Fibroblast of lung (primary cell): Measurements from ENCODE around the gene CRLF1.

Experiments used
- CTCF ChIP-seq, 2 donors: IDR thresholded peaks in 1 of 2; conservative IDR thresholded peaks in 1 of 2; 1 replicate in 1 of 2; 2 replicates in 1 of 2; pipeline ENCODE4 v1.5.1; 2011 to 2012; ENCODE audit warnings: low read length in 2 of 2, control low read depth in 1 of 2, inconsistent platforms in 1 of 2, low read depth in 1 of 2, mild to moderate bottlenecking in 1 of 2
- EZH2 ChIP-seq: IDR thresholded peaks from 2 replicates; pipeline ENCODE4 v1.5.1; 2012; ENCODE audit warnings: low read length, control low read depth, mild to moderate bottlenecking; ENCODE audit errors: missing control alignments

GRCh38 chr19:18651300-18651699, 44.7 kb upstream of the CRLF1 start:
- no peak for TF ChIP-seq CTCF (conservative IDR thresholded peaks at IDR 0.05 in 1 of 2, IDR thresholded peaks at IDR 0.05 in 1 of 2; ENCODE audit: low read depth in 1 of 2, low read length in 2 of 2)
- TF ChIP-seq EZH2 = no peak
